Measurements from ENCODE around the gene ACTL8. TPM values are rescaled to one million over a fixed set of nuclear protein-coding genes. Genes with fewer than 3 reads are reported as not detected.

The ACTL8 gene
- total and polyA plus RNA-seq, 2 of the 4 experiments (the other 2 are of a cell fraction), result under 0.01 to 0.07 TPM

- DNase-seq (no peak), ATAC-seq (ENCODE audit: low read depth) (no peak)
- H3K4ac ChIP-seq (ENCODE audit: low read depth, low read length), result no peak overlapping the region
- H2BK15ac ChIP-seq (ENCODE audit: low read depth, low read length), result no peak overlapping the region
- H3K9me1 ChIP-seq (ENCODE audit: insufficient read depth, low read length), result no peaks in the 10 kb centered on the region
- H2BK5ac ChIP-seq (ENCODE audit: low read depth, low read length, poor library complexity, severe bottlenecking), result no peak overlapping the region
- intact Hi-C loops (cut with micrococcal nuclease) (no loop called here), dilution Hi-C loops (cut with HindIII; ENCODE audit: low sequenced_read_pairs, unreplicated experiment) (no loop called here), in situ Hi-C loops (cut with MboI; ENCODE audit: low sequenced_read_pairs) (no loop called here)
- ChIA-PET POLR2A (ENCODE audit: unreplicated experiment) (no interaction called here), CTCF (no interaction called here)
- H4K91ac ChIP-seq (ENCODE audit: insufficient read depth, low read depth, low read length), result no peak overlapping the region
- no peak overlapping the region for H4K5ac ChIP-seq (ENCODE audit: low read depth, low read length)
- no peak overlapping the region for H2BK120ac ChIP-seq (ENCODE audit: low read depth, low read length)
- no peak overlapping the region for H2AFZ ChIP-seq (replicated peaks; ENCODE audit: low read length, poor library complexity)
- H3K4me3 ChIP-seq (ENCODE audit: insufficient read depth, low read depth, low read length), result no peak overlapping the region
- no peak overlapping the region for H4K8ac ChIP-seq (ENCODE audit: low read depth in 2 of 2, low read length in 2 of 2)
- H4K20me1 ChIP-seq (ENCODE audit: insufficient read depth, low read length), result no peaks in the 10 kb centered on the region
- no peaks in the 10 kb centered on the region for H3K79me1 ChIP-seq (ENCODE audit: low read depth in 1 of 2, low read length in 2 of 2)
- no peak overlapping the region for H2AK9ac ChIP-seq (replicated peaks; ENCODE audit: low read depth, low read length, poor library complexity)
- H3K36me3 ChIP-seq (ENCODE audit: control insufficient read depth, insufficient read depth, low read length), result no peaks in the 10 kb centered on the region
- H3K18ac ChIP-seq (ENCODE audit: low read depth, low read length), result no peak overlapping the region
- 26% methylated on average over 3 of the region's 4 CpGs; no CpG with 5 or more reads in 1 of the 2 experiments for WGBS, 2 experiments (ENCODE audit: extremely low coverage in 2 of 2, insufficient read length in 1 of 2)
- no peak overlapping the region for H3K23ac ChIP-seq (ENCODE audit: low read depth, low read length)
- H3K4me1 ChIP-seq (ENCODE audit: control insufficient read depth, insufficient read depth, low read length), result no peaks in the 10 kb centered on the region
- TF ChIP-seq FOS (IDR thresholded peaks at IDR 0.05; ENCODE audit: low read depth, low read length) (no peak), RFX5 (IDR thresholded peaks at IDR 0.05; ENCODE audit: low read depth, low read length) (no peak)
- BruUV-seq (replicated peaks), result no TSS peak
- H3K27ac ChIP-seq (ENCODE audit: insufficient read depth, low read length), result no peak overlapping the region
- H3K14ac ChIP-seq (replicated peaks; ENCODE audit: low read depth, low read length), result no peak overlapping the region
- H3K9me3 ChIP-seq (ENCODE audit: control insufficient read depth, insufficient read depth, low read length), result no peaks in the 10 kb centered on the region
- H3K9ac ChIP-seq (ENCODE audit: low read depth, low read length), result no peak overlapping the region
- H3K4me2 ChIP-seq (ENCODE audit: low read depth, low read length), result no peak overlapping the region
- no peak overlapping the region for H3K56ac ChIP-seq (ENCODE audit: extremely low read depth, insufficient read depth, low read length)
- no peak overlapping the region for H2BK20ac ChIP-seq (ENCODE audit: low read depth, low read length)
- H2AK5ac ChIP-seq (ENCODE audit: low read depth, low read length), result no peak overlapping the region
- peaks cover 9% of the 10 kb centered on the region; the same call in 1 of the 2 replicates for H3K27me3 ChIP-seq (ENCODE audit: control insufficient read depth, insufficient read depth, low read length)
These were observed 35.4 kb downstream of the ACTL8 start for GRCh38 chr1:17790383-17791054.

Data from IMR-90 (cell line).